HL-60/S4 (cell line): ENCODE data around the gene TMED6.

ENCODE experiments used
- in situ Hi-C: fragments of 300-500 bp; cut with MboI; formaldehyde crosslinking; loops from 2 replicates; pipeline ENCODE4 v1.14.3; 2022; ENCODE audit warnings: low sequenced_read_pairs

TMED6 gene

DNA sequence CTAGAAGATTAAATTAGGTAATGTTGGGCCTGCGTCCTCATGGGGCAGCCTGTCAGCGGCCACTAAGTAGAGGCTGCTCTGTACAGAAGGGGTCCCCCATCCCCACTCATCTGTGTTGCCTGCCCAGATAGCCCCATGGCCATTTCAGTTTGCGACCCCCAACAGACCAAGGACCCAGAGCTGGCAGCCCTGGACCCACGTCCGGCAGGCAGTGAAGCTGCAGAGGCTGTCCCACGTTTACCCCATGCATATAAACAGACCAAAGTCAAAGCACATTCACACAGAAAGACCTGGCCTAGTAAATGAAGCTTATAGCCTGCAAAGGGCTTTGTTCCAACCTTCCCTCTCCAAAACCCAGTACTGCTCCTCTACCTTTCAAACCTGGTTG lies 25.8 kb downstream of the TMED6 start:
- in situ Hi-C loops, result no loop called here

DNA sequence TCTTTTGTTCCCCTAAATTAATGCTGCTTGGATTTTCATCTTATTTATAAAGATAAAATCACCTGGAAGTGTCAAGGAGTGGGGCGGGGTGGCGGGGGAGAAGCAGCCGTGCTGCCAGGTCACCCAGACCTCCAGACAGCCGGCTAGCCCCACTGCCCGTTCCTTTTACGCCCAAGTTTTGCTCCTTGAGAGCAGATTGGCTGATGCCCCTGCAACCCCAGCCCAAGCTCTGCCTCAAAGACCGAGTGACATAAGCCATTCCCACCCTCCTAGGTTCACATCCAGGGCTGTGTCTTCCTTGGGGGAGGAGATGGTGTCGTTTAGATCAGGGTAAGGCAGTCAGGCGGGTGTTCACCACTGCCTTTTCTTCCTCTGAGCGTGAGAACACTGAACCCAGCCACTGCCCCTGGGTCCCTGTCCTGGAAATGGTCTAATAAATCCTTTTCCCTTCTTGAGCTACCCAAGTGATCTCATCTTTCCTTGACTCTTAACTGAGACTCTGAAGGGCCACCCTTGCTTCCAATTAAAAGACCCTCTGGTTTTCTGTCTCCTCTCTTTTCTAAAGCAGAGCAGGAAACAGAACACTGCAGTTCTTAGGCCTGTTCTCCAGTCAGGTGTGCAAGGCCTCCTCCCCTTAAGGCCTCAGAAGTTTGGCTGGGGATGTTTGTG lies 26.9 kb downstream of the TMED6 start:
- in situ Hi-C loops, result no loop called here

DNA sequence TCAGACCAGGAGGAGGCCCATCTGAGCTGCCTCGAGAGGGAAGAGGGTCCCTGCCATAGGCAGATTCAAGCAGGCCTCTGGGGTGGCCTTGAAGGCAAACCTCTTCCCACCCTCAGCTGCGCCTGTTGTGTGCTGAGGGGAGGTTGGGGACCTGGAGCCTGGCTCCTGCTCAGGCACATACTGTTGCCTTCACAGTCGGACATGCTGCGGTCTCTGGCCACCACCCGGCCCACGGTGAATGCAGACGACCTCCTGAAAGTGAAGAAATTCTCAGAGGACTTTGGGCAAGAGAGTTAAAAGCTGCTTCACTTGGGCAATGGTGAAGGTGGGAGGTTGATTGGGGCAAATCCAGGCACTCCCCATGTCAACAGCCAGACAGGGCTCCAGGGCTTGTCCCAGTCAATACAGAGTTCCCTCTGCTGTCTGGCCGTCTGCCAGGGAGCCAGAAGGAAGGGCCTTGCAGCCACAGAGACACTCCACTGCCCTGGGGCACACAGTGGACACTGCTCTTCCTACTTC lies 27.5 kb downstream of the TMED6 start:
- in situ Hi-C loops, result no loop called here

DNA sequence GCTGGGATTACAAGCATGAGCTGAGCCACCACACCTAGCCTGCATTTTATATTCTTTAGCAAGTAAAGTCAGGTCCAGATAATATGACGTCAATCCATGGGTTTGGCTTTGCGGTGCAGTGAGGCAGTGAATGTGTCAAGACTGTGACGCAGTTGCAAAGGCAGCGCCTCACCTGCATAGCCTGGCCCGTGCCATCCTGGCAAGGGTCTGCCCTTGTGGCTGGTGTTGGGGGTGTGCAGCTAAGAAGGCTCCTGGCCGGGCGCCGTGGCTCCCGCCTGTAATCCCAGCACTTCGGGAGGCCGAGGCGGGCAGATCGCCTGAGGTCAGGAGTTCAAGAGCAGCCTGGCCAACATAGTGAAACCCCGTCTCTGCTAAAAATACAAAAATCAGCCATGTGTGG lies 28.2 kb downstream of the TMED6 start:
- in situ Hi-C loops, result no loop called here

DNA sequence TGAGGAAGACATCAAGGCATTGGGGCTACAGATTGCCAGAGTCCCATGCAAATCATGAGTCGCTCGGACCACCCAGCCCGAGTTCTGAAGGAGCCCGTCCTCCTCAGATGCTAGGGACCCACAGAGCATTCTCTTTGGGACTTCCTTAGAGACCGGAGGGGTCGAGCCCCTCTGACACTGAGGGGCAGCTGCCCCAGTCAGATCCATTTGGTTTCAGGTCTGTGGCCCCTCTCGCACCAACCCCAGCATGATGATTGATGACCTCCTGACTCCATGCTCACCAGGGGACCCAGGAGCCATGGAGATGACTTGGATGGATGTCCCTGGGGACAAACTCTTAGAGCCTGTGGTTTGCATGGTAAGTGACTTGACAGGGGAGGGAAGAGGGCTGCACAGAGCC lies 29.2 kb downstream of the TMED6 start:
- in situ Hi-C loops, result no loop called here

DNA sequence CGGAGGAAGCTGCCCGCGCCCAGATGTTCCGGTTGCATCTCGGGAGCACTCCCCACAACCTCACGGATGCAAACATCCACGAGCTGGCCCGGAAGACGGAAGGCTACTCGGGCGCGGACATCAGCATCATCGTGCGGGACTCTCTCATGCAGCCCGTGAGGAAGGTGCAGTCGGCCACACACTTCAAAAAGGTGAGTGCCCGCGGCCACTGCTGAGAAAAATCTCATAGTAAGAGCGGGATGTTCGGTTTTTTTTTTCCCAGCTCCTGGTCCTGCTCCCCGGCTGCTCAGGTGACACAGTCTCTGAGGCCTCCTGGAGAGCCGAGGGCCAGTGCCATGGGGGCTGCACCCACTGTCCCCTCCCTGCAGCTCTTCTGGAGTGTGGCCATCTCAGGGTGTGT lies 30.5 kb downstream of the TMED6 start:
- in situ Hi-C loops, result no loop called here

DNA sequence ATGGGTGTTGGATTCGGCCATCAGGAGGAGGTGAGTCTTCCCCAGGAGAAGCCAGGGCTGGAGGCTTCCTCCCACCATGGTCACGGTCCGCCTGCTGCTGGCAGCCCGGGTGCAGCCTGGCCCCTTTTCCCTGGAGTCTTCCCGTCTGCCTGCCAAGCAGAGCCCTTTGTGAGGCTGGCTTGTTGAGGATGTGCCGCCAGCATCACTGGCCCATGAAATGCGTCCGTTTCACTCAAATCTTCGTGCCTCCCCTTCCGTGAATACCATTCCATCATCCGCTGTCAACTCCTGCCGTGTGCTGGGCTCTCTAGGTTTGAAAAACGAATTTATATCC lies 30.9 kb downstream of the TMED6 start:
- in situ Hi-C loops, result no loop called here

DNA sequence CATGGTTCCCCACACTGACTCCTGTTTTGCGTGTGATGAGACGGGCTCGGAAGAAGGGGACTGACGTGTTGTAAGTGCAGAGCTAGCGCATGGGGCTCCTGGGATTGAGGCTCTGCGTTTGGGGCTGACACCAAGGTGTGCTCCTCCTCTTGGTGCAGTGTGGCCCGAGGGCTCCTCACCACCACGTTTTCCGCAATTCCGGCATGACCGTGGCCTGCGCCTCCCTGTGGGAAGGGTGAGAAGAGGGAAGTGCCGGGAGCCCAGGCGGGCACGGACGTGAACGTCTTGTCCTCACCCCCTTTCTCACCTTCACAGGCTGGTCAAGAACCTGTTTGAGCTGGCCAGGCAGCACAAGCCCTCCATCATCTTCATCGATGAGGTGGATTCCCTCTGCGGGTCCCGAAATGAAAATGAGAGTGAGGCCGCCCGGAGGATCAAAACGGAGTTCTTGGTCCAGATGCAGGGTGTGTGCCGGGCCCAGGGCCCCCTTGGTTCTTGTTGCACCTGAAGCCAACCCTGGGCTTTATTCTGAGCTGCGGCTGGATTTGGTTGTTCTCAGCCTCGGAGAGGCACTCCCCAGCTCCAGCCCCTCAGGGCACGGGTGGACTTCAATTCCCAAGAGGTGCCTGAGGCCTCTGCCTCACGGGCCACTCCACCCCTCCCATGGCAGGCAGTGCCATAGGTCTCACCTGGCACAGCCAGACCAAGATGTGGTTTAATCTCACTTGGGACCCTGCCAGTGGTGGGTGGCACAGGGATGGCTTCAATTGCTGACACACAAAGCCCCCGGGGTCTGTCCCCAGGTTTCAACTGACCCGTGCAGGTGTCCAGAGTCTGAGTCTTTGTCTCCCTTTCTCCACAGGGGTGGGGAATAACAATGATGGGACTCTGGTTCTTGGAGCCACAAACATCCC lies 31.5 kb downstream of the TMED6 start:
- in situ Hi-C loops, result no loop called here

DNA sequence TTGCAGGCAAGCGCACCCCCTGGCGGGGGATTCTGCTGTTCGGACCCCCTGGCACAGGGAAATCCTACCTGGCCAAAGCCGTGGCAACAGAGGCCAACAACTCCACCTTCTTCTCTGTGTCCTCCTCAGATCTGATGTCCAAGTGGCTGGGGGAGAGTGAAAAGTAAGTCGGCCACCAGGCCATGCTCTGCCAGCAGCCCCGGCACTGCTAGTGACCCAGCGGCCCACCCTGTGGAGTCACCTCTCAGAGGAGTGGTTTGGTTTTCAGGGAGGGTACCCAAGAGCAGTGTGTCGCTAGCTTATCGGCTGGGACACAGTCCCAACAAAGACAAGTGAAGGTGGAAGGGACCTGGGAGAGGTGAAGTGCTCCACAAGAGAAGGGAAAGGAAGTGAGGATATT lies 32.2 kb downstream of the TMED6 start:
- in situ Hi-C loops, result no loop called here

DNA sequence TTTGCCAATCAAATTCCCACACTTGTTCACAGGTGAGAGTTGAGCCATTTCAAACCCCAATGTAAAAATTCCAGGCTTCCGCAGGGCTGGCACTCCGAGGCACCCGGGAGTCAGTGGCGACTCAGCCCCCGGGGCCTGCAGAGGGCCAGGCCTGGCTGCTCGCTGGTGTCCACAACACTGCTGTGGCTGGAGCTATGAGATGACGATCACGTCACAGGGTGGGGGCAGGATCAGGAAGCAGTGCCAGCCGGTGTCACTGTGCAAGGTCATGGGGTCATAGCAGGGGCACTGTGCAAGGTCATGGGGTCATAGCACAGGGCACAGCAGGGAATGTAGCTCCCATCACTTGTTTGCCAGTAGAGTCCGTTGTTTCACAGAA lies 32.7 kb downstream of the TMED6 start:
- in situ Hi-C loops, result no loop called here

DNA sequence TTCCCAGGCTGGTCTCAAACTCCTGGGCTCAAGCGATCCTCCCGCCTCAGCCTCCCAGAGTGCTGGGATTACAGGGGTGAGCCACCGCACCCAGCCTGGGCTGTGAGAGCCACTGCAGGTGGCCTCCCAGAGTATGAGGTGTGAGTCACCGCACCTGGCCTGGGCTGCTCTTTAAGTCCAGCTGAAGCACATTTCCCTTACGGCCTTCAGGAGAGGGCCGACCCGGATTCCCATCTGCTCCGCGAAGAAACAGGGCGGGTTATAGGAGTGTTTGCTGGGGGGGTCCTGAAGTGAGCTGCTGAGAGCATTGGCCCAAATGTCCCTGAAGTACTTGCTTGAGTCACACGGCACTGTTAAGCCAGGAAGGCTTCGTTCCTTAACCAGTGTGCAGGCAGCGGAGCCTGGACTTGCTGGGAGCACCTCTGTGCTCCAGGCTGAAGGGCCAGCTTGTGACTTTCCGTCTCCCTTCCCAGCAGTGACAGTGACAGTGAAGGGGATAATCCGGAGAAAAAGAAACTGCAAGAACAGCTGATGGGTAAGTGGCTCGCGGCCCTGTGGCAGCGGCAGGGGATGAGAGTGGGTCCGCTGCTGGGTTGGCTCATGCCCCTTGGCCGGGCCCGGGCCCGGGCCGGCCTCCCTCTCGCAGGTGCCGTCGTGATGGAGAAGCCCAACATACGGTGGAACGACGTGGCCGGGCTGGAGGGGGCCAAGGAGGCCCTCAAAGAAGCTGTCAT lies 33.2 kb downstream of the TMED6 start:
- in situ Hi-C loops, result no loop called here

DNA sequence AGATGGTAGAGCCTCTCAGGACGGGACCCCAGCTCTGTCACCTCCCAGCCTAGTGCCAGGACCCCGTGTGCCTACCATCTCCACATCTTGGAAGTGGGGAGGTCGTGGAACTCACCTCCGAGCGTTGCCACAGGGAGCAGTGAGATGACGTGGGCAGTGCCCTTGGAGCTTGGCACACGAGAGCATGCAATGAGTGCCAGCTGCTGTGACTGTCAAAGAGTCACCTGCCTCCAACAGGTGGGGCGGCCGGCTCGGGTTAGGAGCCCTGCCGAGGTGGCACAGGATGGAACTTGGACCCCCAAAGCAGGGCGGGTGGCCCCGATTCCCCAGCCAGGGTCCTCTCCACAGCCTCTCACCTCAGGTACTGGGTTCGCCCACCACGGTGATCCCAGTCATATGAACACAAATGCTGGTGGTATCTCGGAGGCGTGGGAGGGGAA lies 35.0 kb downstream of the TMED6 start:
- in situ Hi-C loops, result no loop called here

DNA sequence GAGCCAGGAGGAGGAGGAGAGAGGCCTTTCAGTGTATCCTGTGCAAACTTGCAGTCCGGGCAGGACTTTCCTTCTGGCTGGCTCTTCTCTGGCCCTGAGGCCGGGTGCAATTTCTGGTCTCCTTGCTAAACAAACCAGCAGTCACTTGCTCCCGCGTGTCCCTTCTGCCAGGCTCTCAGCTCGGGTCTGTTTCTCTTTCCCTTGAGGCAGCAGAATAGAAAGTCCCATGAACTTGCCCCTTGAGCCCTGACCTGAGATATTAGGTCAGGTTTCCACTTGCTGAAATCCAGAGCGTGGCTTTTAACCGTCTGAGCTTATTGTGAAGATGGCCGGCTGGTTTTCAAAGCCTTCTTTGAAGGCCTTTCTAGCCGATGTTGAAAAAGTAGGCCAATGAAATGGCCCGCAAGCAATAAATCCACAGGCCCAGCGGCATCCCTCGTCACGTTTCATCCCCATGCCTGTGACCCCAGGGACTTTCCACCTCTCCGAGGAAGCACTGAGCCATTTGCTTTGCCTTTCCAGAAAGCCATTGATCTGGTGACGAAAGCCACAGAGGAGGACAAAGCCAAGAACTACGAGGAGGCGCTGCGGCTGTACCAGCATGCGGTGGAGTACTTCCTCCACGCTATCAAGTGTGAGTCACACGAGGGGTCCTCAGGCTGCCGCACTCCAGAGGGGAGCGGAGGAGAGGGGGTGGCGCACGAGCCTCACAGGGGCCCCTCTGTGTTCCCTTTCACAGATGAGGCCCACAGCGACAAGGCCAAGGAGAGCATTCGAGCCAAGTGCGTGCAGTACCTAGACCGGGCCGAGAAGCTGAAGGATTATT lies 35.9 kb downstream of the TMED6 start:
- in situ Hi-C loops, result no loop called here

DNA sequence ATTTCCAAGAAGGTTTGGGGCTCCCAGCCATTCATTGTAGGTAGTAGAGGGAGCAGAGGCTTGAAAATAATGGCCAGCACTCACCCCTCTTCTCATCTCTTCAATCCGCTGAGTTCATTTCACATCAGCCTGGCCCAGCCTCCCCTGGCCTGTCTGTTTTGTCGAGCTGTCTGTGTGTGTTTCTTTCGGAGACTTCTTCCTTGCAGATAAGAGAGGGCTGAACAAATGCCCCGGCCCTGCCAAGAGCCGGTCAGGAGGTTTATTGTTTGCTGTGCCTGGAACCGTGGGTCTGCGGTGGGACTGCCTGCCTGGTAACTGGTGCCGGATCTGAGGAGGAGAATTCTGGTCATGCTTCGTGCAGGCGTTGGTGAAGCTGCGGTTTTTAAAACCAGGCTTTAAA lies 37.1 kb downstream of the TMED6 start:
- in situ Hi-C loops, result no loop called here

DNA sequence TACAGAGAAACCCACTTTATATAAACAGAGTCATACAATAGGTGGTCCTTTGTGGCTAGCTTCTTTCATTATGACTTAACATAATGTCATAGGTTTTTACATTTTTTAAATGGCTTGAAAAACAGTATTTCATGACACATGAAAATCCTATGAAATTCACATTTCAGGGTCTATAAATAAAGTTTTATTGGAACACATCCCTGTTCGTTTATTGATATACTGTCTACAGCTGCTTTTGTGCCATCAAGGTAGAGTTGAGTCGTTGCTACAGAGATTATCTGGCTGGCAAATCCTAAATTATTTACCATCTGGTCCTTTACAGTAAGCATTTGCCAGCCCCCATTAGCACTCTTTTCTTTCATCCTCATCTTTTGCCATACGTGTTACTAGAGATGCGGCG lies 38.1 kb downstream of the TMED6 start:
- in situ Hi-C loops, result no loop called here

DNA sequence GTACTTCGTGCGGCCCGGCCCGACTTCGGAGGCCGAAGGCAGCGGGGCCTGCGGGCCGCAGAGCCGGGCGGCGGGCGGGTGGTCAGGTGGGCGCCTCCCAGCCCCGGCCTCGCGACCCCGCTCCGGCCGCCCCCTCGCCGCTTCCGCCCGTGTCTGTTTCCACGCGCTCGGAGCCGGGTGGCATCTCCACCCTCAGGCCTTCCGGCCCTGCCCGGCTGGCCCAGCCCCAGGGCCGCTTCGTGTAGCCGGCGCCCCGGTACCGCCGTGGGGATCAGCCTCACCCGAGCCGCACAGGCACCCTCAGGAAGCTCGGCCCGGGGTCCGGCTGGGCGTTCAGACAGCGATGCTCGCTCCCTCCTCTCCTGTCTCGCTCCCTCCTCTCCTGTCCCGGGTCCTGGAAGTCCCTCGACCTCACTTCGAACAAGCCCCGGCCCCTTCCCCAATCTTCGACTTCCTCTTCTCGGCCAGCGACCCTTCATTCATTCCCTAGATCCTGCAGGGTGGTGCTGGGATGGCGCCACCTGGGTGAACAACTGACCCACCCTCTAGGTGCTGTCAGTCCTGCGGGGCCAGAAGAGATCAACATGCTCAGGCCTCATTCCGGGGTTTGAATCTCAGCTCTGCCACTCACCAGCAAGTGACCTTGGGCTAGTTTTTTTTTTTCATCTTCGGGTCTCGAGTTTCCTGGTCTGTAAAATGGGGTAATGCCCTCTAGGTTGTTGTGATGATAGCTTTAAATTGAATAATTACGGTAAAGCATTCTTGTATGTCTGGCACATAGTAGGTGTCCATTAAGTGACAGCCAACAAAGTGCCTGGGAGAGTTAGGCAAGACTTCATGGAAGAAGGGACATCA lies 39.8 kb downstream of the TMED6 start:
- in situ Hi-C loops, result no loop called here

DNA sequence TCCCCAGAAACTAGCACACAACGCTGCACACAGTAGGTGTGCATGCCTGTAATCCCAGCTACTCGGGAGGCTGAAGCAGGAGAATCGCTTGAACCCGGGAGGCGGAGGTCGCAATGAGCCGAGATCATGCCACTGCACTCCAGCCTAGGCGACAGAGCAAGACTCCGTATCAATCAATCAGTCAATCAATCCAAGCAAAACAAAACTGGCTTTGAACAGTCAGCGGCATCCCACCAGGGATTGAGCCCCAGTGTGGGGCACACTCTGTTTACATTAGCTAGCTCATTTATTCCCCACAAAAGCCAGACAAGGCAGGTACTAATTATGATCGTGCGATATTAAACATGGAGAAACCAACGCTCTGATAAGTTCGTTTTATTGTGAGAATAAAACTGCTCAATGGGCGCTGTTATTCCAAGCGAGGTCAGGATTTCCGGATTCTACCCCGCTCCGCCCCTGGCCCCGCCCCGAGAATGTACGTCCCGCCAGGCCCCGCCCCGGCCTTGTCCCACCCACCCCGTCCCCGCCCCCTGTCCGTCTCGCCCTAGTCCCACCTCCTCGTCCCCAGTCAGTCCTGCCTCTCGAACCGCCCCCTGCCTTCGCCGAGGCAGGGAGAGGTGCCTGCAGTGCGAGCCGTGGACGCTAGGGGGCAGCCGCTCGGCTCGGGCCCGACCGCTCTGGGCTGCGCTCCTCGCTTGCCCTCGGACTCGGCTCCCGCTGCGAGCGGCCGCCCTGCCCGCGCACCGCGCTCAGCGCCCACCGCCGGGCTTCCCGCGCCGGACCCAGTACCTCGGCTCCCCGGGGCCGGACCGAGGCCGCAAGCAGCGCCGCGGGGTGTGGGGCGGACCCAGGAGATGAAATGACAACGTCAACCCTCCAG lies 40.7 kb downstream of the TMED6 start, which contains the start of gene VPS4A:
VPS4A (plus strand) TSS at position 698 of the 880 bp plus-strand sequence; CDS start at position 860, 162 bp downstream.
- in situ Hi-C loops, result no loop called here

DNA sequence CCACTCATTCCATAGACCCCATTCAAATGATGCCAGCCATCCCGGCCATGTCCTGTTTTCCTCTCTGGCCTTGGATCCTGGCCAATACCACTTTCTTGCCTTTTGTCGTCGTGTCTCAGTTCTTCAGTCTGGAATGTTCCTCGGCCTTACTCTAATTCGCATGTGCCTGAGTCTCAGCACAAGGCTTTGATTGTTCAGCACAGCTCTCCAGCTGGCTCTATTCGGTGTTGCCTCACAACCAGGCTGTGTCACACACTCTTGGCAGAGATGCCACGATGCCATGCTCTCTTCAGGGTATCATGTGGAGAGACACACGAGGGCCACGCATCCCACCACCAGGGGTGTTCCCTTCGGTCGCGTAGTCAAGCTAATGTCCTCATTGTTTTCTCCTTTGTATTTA lies 42.3 kb downstream of the TMED6 start:
- in situ Hi-C loops, result no loop called here

DNA sequence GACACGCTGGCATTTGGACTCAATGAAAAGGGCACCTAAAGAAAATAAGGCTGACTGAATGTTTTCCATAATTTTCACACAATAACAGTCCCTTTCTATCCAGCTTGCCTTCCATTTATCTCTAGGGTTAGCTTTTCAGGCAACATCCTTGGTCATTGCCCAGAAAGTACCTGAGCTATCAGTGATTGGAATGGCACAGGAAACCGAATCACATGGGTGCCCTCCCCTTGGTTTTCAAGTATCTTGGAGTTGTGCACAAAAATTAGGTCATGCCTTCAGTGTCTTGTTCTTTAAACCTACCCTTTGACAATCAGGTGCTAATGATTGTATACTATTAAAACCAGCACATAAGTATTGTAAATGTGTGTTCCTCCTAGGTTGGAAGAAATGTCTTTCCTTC lies 43.7 kb downstream of the TMED6 start:
- in situ Hi-C loops, result no loop called here
